ENCODE measurements around the gene B3GALT5.

- TF ChIP-seq CTCF (IDR thresholded peaks at IDR 0.05) (no peak), POLR2A (IDR thresholded peaks at IDR 0.05) (no peak)
Observed at GRCh38 chr21:39641827-39642450, 29.2 kb downstream of the B3GALT5 start.

All from adrenal gland (tissue), 5 donors.